Fibroblast of lung (primary cell): ENCODE data around the gene MRFAP1L1. TPM values are rescaled to one million over a fixed set of nuclear protein-coding genes. Genes with fewer than 3 reads are reported as not detected.
A peak's percentile ranks its signal among the peaks of the same experiment; 100 is the strongest.

Experiments used
- DNase-seq, 2 donors: peaks; one replicate each; pipeline versions ENCODE4 v3.0.0 to v3.0.0-alpha.2; 2010; ENCODE audit warnings: low read depth in 2 of 2
- H2AFZ ChIP-seq: 2 replicates; pipeline ENCODE4 v1.5.1; 2012; ENCODE audit warnings: low read length, control low read depth, inconsistent platforms
- H3K27ac ChIP-seq: 2 replicates; pipeline ENCODE4 v1.5.1; 2011; ENCODE audit warnings: low read length, control low read depth; ENCODE audit not compliant: insufficient read depth
- H3K27me3 ChIP-seq: 2 replicates; pipeline ENCODE4 v1.5.1; 2011; ENCODE audit warnings: mild to moderate bottlenecking, low read length; ENCODE audit not compliant: control insufficient read depth, insufficient read depth
- H3K36me3 ChIP-seq: 2 replicates; pipeline ENCODE4 v1.5.1; 2011; ENCODE audit warnings: low read length; ENCODE audit not compliant: control insufficient read depth, insufficient read depth
- H3K4me1 ChIP-seq: 2 replicates; pipeline ENCODE4 v1.5.1; 2011; ENCODE audit warnings: low read length; ENCODE audit not compliant: control insufficient read depth, insufficient read depth; ENCODE audit errors: extremely low read depth
- H3K4me2 ChIP-seq: 2 replicates; pipeline ENCODE4 v1.5.1; 2011; ENCODE audit warnings: low read length, control low read depth; ENCODE audit not compliant: insufficient read depth; ENCODE audit errors: extremely low read depth
- H3K4me3 ChIP-seq, 4 experiments: fragments of 200-600 bp in 1 of 4; sonication (generic) in 1 of 4; replicated peaks in 1 of 4; 2 replicates each; pipeline ENCODE4 v1.5.1; 2011 to 2016; ENCODE audit warnings: low read length in 4 of 4, low read depth in 3 of 4, mild to moderate bottlenecking in 3 of 4, control low read depth in 2 of 4, inconsistent platforms in 1 of 4, mixed read lengths in 1 of 4; ENCODE audit not compliant: insufficient read depth in 1 of 4; ENCODE audit errors: control extremely low read depth in 1 of 4
- H3K79me2 ChIP-seq: 2 replicates; pipeline ENCODE4 v1.5.1; 2012; ENCODE audit warnings: mild to moderate bottlenecking, low read length, inconsistent platforms; ENCODE audit not compliant: control insufficient read depth, insufficient read depth
- H3K9ac ChIP-seq: 2 replicates; pipeline ENCODE4 v1.5.1; 2011; ENCODE audit warnings: mild to moderate bottlenecking, low read length, control low read depth; ENCODE audit not compliant: insufficient read depth
- H3K9me3 ChIP-seq: 2 replicates; pipeline ENCODE4 v1.5.1; 2012; ENCODE audit warnings: low read depth, low read length; ENCODE audit not compliant: control insufficient read depth, insufficient read depth
- H4K20me1 ChIP-seq: 2 replicates; pipeline ENCODE4 v1.5.1; 2011; ENCODE audit warnings: low read length; ENCODE audit not compliant: control insufficient read depth, insufficient read depth; ENCODE audit errors: extremely low read depth
- EZH2 ChIP-seq: IDR thresholded peaks from 2 replicates; pipeline ENCODE4 v1.5.1; 2012; ENCODE audit warnings: low read length, control low read depth, mild to moderate bottlenecking; ENCODE audit errors: missing control alignments
- polyA plus RNA-seq, 2 donors: library from polyadenylated mRNA; depleted of rRNA in 1 of 2; stranded (reverse) in 1 of 2; unstranded in 1 of 2; fragments of >200 nt; gene quantifications; 2 replicates each; pipeline ENCODE4 v1.2.1, GENCODE V29; 2011 to 2012; ENCODE audit warnings: missing spikeins in 1 of 2
- total RNA-seq: library from RNA; depleted of rRNA; stranded (reverse); fragments of >200 nt; gene quantifications from 2 replicates; pipeline ENCODE4 v1.2.1, GENCODE V29; 2014
- TF ChIP-seq, protein P1 (sequence below), 2 donors: IDR thresholded peaks in 1 of 2; conservative IDR thresholded peaks in 1 of 2; 1 replicate in 1 of 2; 2 replicates in 1 of 2; pipeline ENCODE4 v1.5.1; 2011 to 2012; ENCODE audit warnings: low read length in 2 of 2, control low read depth in 1 of 2, inconsistent platforms in 1 of 2, low read depth in 1 of 2, mild to moderate bottlenecking in 1 of 2

Gene MRFAP1L1
- total and polyA plus RNA-seq, 2 donors (not counting 1 experiment from before 2014, with no cell fraction given) = 41.6 to 77.4 TPM

- no peaks in the 10 kb centered on the region for H3K9me3 ChIP-seq
- TF ChIP-seq, protein P1, sequence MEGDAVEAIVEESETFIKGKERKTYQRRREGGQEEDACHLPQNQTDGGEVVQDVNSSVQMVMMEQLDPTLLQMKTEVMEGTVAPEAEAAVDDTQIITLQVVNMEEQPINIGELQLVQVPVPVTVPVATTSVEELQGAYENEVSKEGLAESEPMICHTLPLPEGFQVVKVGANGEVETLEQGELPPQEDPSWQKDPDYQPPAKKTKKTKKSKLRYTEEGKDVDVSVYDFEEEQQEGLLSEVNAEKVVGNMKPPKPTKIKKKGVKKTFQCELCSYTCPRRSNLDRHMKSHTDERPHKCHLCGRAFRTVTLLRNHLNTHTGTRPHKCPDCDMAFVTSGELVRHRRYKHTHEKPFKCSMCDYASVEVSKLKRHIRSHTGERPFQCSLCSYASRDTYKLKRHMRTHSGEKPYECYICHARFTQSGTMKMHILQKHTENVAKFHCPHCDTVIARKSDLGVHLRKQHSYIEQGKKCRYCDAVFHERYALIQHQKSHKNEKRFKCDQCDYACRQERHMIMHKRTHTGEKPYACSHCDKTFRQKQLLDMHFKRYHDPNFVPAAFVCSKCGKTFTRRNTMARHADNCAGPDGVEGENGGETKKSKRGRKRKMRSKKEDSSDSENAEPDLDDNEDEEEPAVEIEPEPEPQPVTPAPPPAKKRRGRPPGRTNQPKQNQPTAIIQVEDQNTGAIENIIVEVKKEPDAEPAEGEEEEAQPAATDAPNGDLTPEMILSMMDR (conservative IDR thresholded peaks at IDR 0.05 in 1 of 2, IDR thresholded peaks at IDR 0.05 in 1 of 2; ENCODE audit: low read depth in 1 of 2, low read length in 2 of 2) = no peak
- no peak for TF ChIP-seq EZH2
- peak overlapping the region; percentile 74 for H3K4me2 ChIP-seq
- H3K36me3 ChIP-seq = no peaks in the 10 kb centered on the region
- H3K27ac ChIP-seq = peak overlapping the region; percentile 76
- peak overlapping the region; percentile 94 for H2AFZ ChIP-seq
- no peaks in the 10 kb centered on the region for H4K20me1 ChIP-seq
- no peak for DNase-seq
- H3K4me1 ChIP-seq = peaks cover 3% of the 10 kb centered on the region
- H3K27me3 ChIP-seq = no peaks in the 10 kb centered on the region
- H3K9ac ChIP-seq = no peak overlapping the region
- peak overlapping the region; percentile 79 to 96 (median 86) for H3K4me3 ChIP-seq
- peaks cover 39% of the 10 kb centered on the region for H3K79me2 ChIP-seq
Observed at GRCh38 chr4:6710282-6710681, 617 bp upstream of the MRFAP1L1 start.

- no peak for TF ChIP-seq EZH2
- TF ChIP-seq, protein P1 (conservative IDR thresholded peaks at IDR 0.05 in 1 of 2, IDR thresholded peaks at IDR 0.05 in 1 of 2; ENCODE audit: low read depth in 1 of 2, low read length in 2 of 2) = no peak
- peaks cover 3% of the 10 kb centered on the region for H3K4me1 ChIP-seq
Observed at GRCh38 chr4:6706173-6706572, 3.5 kb downstream of the MRFAP1L1 start.

GRCh38 chr4:6705646-6706045 is 4.0 kb downstream of the MRFAP1L1 start:
- Histone ChIP-seq H3K9ac (no peak overlapping the region), H3K27me3 (no peaks in the 10 kb centered on the region), H3K36me3 (no peaks in the 10 kb centered on the region), H3K9me3 (no peaks in the 10 kb centered on the region), H3K4me3 (no peak overlapping the region), H3K4me2 (no peak overlapping the region), H2AFZ (no peak overlapping the region), H3K79me2 (peaks cover 49% of the 10 kb centered on the region), H3K4me1 (peaks cover 3% of the 10 kb centered on the region), H4K20me1 (no peaks in the 10 kb centered on the region), H3K27ac (no peak overlapping the region)
- no peak for DNase-seq
- no peak for TF ChIP-seq EZH2
- TF ChIP-seq, protein P1 (conservative IDR thresholded peaks at IDR 0.05 in 1 of 2, IDR thresholded peaks at IDR 0.05 in 1 of 2; ENCODE audit: low read depth in 1 of 2, low read length in 2 of 2) = no peak

More at GRCh38 chr4:6706173-6706572, 3.5 kb downstream of the MRFAP1L1 start:
- Histone ChIP-seq H3K27me3 (no peaks in the 10 kb centered on the region), H3K9me3 (no peaks in the 10 kb centered on the region), H2AFZ (no peak overlapping the region), H3K27ac (no peak overlapping the region), H3K9ac (no peak overlapping the region), H3K36me3 (no peaks in the 10 kb centered on the region), H4K20me1 (no peaks in the 10 kb centered on the region), H3K79me2 (peaks cover 49% of the 10 kb centered on the region), H3K4me2 (no peak overlapping the region), H3K4me3 (no peak overlapping the region)
- no peak for DNase-seq
